PC-3 (cell line): ENCODE measurements around the gene ANKDD1A. TPM values are rescaled to one million over a fixed set of nuclear protein-coding genes. Genes with fewer than 3 reads are reported as not detected.

Source experiments
- ATAC-seq: fragments of 200-7000 bp; cut with Tn5 transposase; 2 replicates; pipeline ENCODE4 v1.9.1; 2020; ENCODE audit warnings: mild to moderate bottlenecking, moderate library complexity
- BruUV-seq: library from RNA; stranded (reverse); fragments of 400-500 nt; replicated peaks from 2 replicates; lab custom pipeline; 2021; lab: Mats Ljungman, UMichigan
- CTCF ChIA-PET: fragments of 300-600 bp; sonication (Branson Sonifier 250); formaldehyde crosslinking; loops from one replicate; lab custom pipeline; 2022; ENCODE audit warnings: antibody characterized with exemption; lab: Charles Lee
- POLR2A ChIA-PET: fragments of 300-600 bp; sonication (Branson Sonifier 250); formaldehyde crosslinking; loops from one replicate; lab custom pipeline; 2022; ENCODE audit warnings: antibody characterized with exemption; ENCODE audit not compliant: unreplicated experiment; lab: Charles Lee
- DNase-seq: peaks from one replicate; pipeline ENCODE4 v3.0.0-alpha.2; 2015
- H2AFZ ChIP-seq: fragments of 300-600 bp; sonication (generic); 2 replicates; pipeline ENCODE4 v1.6.0; 2016; ENCODE audit warnings: antibody characterized with exemption, low read length
- H3F3A ChIP-seq: fragments of 300-600 bp; sonication (generic); one replicate; pipeline ENCODE4 v1.6.0; 2017; ENCODE audit warnings: antibody characterized with exemption, low read length, control low read depth, mild to moderate bottlenecking; ENCODE audit not compliant: unreplicated experiment
- H3K27ac ChIP-seq: fragments of 300-600 bp; sonication (generic); 2 replicates; pipeline ENCODE4 v1.5.1; 2016; ENCODE audit warnings: mild to moderate bottlenecking, low read length
- H3K27me3 ChIP-seq: fragments of 300-600 bp; sonication (generic); 2 replicates; pipeline ENCODE4 v1.6.1; 2016; ENCODE audit warnings: low read length, mixed read lengths
- H3K36me3 ChIP-seq: fragments of 300-600 bp; sonication (generic); 2 replicates; pipeline ENCODE4 v1.6.1; 2016; ENCODE audit warnings: low read depth, mixed run types, low read length, mixed read lengths
- H3K4me1 ChIP-seq: fragments of 300-600 bp; sonication (generic); 2 replicates; pipeline ENCODE4 v1.5.1; 2016; ENCODE audit warnings: low read length; ENCODE audit not compliant: insufficient read depth
- H3K4me2 ChIP-seq: fragments of 300-600 bp; sonication (generic); 2 replicates; pipeline ENCODE4 v1.6.0; 2016; ENCODE audit warnings: low read length
- H3K4me3 ChIP-seq: fragments of 300-600 bp; sonication (generic); 2 replicates; pipeline ENCODE4 v1.5.1; 2016; ENCODE audit warnings: mild to moderate bottlenecking, low read length, mixed read lengths
- H3K79me2 ChIP-seq: fragments of 300-600 bp; sonication (generic); 2 replicates; pipeline ENCODE4 v1.6.1; 2017; ENCODE audit warnings: low read length, mixed read lengths
- H3K9ac ChIP-seq: fragments of 300-600 bp; sonication (generic); 2 replicates; pipeline ENCODE4 v1.6.0; 2016; ENCODE audit warnings: mild to moderate bottlenecking, low read length
- H3K9me2 ChIP-seq: fragments of 300-600 bp; sonication (generic); replicated peaks from 2 replicates; pipeline ENCODE4 v1.6.1; 2016; ENCODE audit warnings: mixed run types, low read length, mixed read lengths
- H3K9me3 ChIP-seq: fragments of 300-600 bp; sonication (generic); 2 replicates; pipeline ENCODE4 v1.6.1; 2016; ENCODE audit warnings: low read length, mixed read lengths
- H4K20me1 ChIP-seq: fragments of 300-600 bp; sonication (generic); 2 replicates; pipeline ENCODE4 v1.6.1; 2016; ENCODE audit warnings: low read length, mixed read lengths
- EZH2 ChIP-seq: fragments of 300-600 bp; sonication (generic); IDR thresholded peaks from one replicate; pipeline ENCODE4 v1.6.1; 2017; ENCODE audit warnings: antibody characterized with exemption, mild to moderate bottlenecking, low read length; ENCODE audit not compliant: unreplicated experiment
- EZH2phosphoT487 ChIP-seq: fragments of 300-600 bp; sonication (generic); IDR thresholded peaks from 2 replicates; pipeline ENCODE4 v1.6.1; 2018; ENCODE audit warnings: mild to moderate bottlenecking, antibody characterized with exemption, low read length, borderline replicate concordance
- intact Hi-C: fragments of 100-400 bp; cut with micrococcal nuclease; formaldehyde crosslinking; loops from 2 replicates; pipeline ENCODE4 v1.9.0; 2023
- total RNA-seq: library from RNA; depleted of rRNA; stranded (reverse); fragments of >200 nt; gene quantifications from 2 replicates; pipeline ENCODE4 v1.2.3, GENCODE V29; 2014
- TF ChIP-seq, protein P1 (sequence below): fragments of 300-600 bp; sonication (generic); conservative IDR thresholded peaks from 2 replicates; pipeline ENCODE4 v1.5.1; 2017; ENCODE audit warnings: antibody characterized with exemption, low read depth, mild to moderate bottlenecking, low read length

The ANKDD1A gene
- total RNA-seq, 1 experiment from 2014 or later: 8.9 TPM

DNA sequence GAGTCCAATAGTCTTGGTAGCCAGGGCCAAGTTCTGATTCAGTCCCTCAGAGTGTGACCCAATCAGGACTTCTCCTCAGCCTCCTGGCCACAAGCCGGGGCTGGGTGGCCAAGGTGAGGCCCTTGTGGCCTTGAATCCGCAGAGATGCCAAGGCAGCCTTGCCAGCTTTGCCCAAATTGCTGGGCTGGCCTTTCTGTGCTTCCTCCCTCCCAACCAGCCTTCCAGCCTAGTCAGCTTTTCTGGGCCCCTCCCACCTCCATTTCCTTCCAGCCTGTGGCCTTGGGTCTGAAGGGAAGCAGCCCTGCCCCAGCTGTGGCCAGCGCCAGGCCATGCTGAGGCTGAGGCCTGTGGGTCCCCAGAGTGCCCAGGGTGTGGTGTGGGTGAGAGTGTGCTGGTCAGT is 34.3 kb upstream of the ANKDD1A start:
- Histone ChIP-seq H3K9me3 (no peaks in the 10 kb centered on the region), H3K4me3 (no peak overlapping the region), H3K79me2 (no peaks in the 10 kb centered on the region), H3K4me1 (no peaks in the 10 kb centered on the region), H4K20me1 (no peaks in the 10 kb centered on the region), H3K27ac (no peak overlapping the region), H3F3A (no peaks in the 10 kb centered on the region), H3K4me2 (no peak overlapping the region), H3K9me2 (no peaks in the 10 kb centered on the region), H3K9ac (no peak overlapping the region), H3K27me3 (no peaks in the 10 kb centered on the region), H3K36me3 (no peaks in the 10 kb centered on the region), H2AFZ (no peak overlapping the region)
- no TSS peak for BruUV-seq
- DNase-seq (peak; percentile 9), ATAC-seq (peak; percentile 38)
- ChIA-PET POLR2A (interaction anchor here (0.7 kb wide), 1 partner anchor 1593 kb away, joined by 4 read pairs; no protein-coding TSS in a partner anchor), CTCF (no interaction called here)
- TF ChIP-seq EZH2phosphoT487 (no peak), EZH2 (no peak)
- TF ChIP-seq, protein P1, sequence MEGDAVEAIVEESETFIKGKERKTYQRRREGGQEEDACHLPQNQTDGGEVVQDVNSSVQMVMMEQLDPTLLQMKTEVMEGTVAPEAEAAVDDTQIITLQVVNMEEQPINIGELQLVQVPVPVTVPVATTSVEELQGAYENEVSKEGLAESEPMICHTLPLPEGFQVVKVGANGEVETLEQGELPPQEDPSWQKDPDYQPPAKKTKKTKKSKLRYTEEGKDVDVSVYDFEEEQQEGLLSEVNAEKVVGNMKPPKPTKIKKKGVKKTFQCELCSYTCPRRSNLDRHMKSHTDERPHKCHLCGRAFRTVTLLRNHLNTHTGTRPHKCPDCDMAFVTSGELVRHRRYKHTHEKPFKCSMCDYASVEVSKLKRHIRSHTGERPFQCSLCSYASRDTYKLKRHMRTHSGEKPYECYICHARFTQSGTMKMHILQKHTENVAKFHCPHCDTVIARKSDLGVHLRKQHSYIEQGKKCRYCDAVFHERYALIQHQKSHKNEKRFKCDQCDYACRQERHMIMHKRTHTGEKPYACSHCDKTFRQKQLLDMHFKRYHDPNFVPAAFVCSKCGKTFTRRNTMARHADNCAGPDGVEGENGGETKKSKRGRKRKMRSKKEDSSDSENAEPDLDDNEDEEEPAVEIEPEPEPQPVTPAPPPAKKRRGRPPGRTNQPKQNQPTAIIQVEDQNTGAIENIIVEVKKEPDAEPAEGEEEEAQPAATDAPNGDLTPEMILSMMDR: no peak
- intact Hi-C loops: no loop called here

DNA sequence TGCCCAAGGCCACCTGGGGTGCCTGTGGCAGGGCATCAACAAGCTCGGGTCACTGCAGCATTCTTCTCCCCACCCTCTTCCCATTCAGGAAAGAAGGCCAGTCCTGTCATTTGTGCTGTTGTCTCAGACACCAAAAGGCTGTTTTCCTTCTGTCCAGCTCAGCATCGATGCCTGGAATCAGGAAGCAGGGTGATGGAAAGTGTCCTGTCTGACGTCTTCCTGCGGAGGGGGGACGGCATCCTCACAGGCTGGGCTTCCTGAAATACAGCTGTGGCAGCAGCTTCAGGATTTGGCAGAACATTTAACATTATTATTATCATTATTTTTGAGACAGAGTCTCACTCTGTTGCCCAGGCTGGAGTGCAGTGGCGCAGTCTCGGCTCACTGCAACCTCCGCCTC is 33.0 kb upstream of the ANKDD1A start:
- no peaks in the 10 kb centered on the region for H3F3A ChIP-seq
- H3K4me3 ChIP-seq: no peak overlapping the region
- H3K79me2 ChIP-seq: no peaks in the 10 kb centered on the region
- ChIA-PET CTCF (no interaction called here), POLR2A (no interaction called here)
- H3K9ac ChIP-seq: no peak overlapping the region
- H3K27ac ChIP-seq: no peak overlapping the region
- DNase-seq (no peak), ATAC-seq (no peak)
- no peaks in the 10 kb centered on the region for H3K9me3 ChIP-seq
- no peak overlapping the region for H3K4me2 ChIP-seq
- H4K20me1 ChIP-seq: no peaks in the 10 kb centered on the region
- no peaks in the 10 kb centered on the region for H3K36me3 ChIP-seq
- no TSS peak for BruUV-seq
- peaks cover 2% of the 10 kb centered on the region for H3K4me1 ChIP-seq
- no peaks in the 10 kb centered on the region for H3K27me3 ChIP-seq
- no peak overlapping the region for H2AFZ ChIP-seq
- intact Hi-C loops: no loop called here
- H3K9me2 ChIP-seq: no peaks in the 10 kb centered on the region
- TF ChIP-seq EZH2 (no peak), EZH2phosphoT487 (no peak)
- TF ChIP-seq, protein P1: no peak

DNA sequence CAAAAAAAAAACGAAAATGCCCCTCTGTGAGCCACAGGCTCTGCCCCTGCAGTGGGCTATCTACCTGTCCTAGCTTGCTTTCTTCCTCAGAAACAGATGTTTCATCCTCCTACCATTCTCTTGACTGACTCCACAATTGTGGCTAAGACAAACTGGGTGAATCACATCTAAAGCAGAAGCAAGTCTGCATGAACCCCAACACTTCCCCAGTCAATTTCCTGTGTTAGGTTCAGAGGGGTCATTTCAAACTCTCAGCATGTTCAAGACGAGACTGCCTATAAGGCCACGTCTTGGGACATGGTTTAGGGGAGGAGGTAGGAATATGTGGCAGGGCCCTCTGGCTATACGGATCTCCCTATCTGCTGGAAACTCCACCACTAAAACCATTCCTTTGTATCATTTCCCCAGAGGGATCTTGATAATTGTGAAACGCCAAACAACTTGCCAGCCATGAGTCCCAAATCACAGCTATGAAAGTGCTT is 28.6 kb upstream of the ANKDD1A start:
- intact Hi-C loops: no loop called here
- Histone ChIP-seq H3K9ac (no peak overlapping the region), H2AFZ (no peak overlapping the region), H3K4me1 (peaks cover 10% of the 10 kb centered on the region), H3K27ac (no peak overlapping the region), H3K4me3 (no peak overlapping the region), H3K9me3 (no peaks in the 10 kb centered on the region), H3K79me2 (no peaks in the 10 kb centered on the region), H3F3A (no peaks in the 10 kb centered on the region), H3K4me2 (no peak overlapping the region), H3K9me2 (no peaks in the 10 kb centered on the region), H4K20me1 (no peaks in the 10 kb centered on the region), H3K27me3 (no peaks in the 10 kb centered on the region), H3K36me3 (no peaks in the 10 kb centered on the region)
- CTCF ChIA-PET: no interaction called here
- POLR2A ChIA-PET: interaction anchor here (0.6 kb wide), 1 partner anchor 9 kb away, joined by 5 read pairs; no protein-coding TSS in a partner anchor
- TF ChIP-seq, protein P1: no peak
- TF ChIP-seq EZH2phosphoT487: no peak
- no peak for TF ChIP-seq EZH2
- ATAC-seq: no peak
- BruUV-seq: no TSS peak
- DNase-seq: no peak
